IMR-90 (cell line): ENCODE data around the gene DBN1. TPM values are rescaled to one million over a fixed set of nuclear protein-coding genes. Genes with fewer than 3 reads are reported as not detected.

ENCODE experiments used
- ATAC-seq: fragments of 200-7000 bp; cut with Tn5 transposase; 2 replicates; pipeline ENCODE4 v1.9.1; 2020; ENCODE audit warnings: low read depth, mild to moderate bottlenecking, moderate library complexity
- BruUV-seq: library from RNA; stranded (reverse); fragments of 400-500 nt; replicated peaks from 2 replicates; lab custom pipeline; 2021; lab: Mats Ljungman, UMichigan
- CTCF ChIA-PET: fragments of 300-600 bp; formaldehyde crosslinking; extraction: SDS; loops from one replicate; lab custom pipeline; 2021; ENCODE audit warnings: antibody characterized with exemption; lab: Yijun Ruan, JAX
- POLR2A ChIA-PET: fragments of 300-600 bp; sonication (Branson Sonifier 250); formaldehyde crosslinking; loops from one replicate; lab custom pipeline; 2022; ENCODE audit warnings: antibody characterized with exemption; ENCODE audit not compliant: unreplicated experiment; lab: Charles Lee
- DNase-seq: peaks from one replicate; pipeline ENCODE4 v3.0.0; 2013
- H2AFZ ChIP-seq: replicated peaks from 2 replicates; pipeline ENCODE3; 2013; ENCODE audit warnings: low read length, mild to moderate bottlenecking; ENCODE audit not compliant: poor library complexity
- H2AK5ac ChIP-seq: 2 replicates; pipeline ENCODE4 v1.6.1; 2013; ENCODE audit warnings: low read depth, low read length, inconsistent platforms
- H2AK9ac ChIP-seq: replicated peaks from 2 replicates; pipeline ENCODE3; 2013; ENCODE audit warnings: mild to moderate bottlenecking, low read depth, low read length, moderate library complexity; ENCODE audit not compliant: poor library complexity
- H2BK120ac ChIP-seq: 2 replicates; pipeline ENCODE4 v1.6.1; 2013; ENCODE audit warnings: low read depth, low read length, inconsistent platforms
- H2BK15ac ChIP-seq: 3 replicates; pipeline ENCODE4 v1.6.1; 2013; ENCODE audit warnings: low read depth, low read length, inconsistent platforms
- H2BK20ac ChIP-seq: 2 replicates; pipeline ENCODE4 v1.6.1; 2013; ENCODE audit warnings: low read depth, mild to moderate bottlenecking, inconsistent platforms, low read length, moderate library complexity
- H2BK5ac ChIP-seq: 2 replicates; pipeline ENCODE4 v1.6.1; 2013; ENCODE audit warnings: mild to moderate bottlenecking, low read depth, low read length, inconsistent platforms; ENCODE audit not compliant: poor library complexity, severe bottlenecking
- H3K14ac ChIP-seq: replicated peaks from 2 replicates; pipeline ENCODE4 v1.6.1; 2013; ENCODE audit warnings: low read depth, low read length, inconsistent platforms
- H3K18ac ChIP-seq: 2 replicates; pipeline ENCODE4 v1.6.1; 2013; ENCODE audit warnings: low read depth, low read length, control low read depth
- H3K23ac ChIP-seq: 2 replicates; pipeline ENCODE4 v1.6.1; 2013; ENCODE audit warnings: low read depth, low read length, inconsistent platforms
- H3K27ac ChIP-seq: 2 replicates; pipeline ENCODE4 v1.5.1; 2013; ENCODE audit warnings: mild to moderate bottlenecking, control low read depth, low read length; ENCODE audit not compliant: insufficient read depth
- H3K27me3 ChIP-seq: 2 replicates; pipeline ENCODE4 v1.6.1; 2013; ENCODE audit warnings: low read length; ENCODE audit not compliant: control insufficient read depth, insufficient read depth
- H3K36me3 ChIP-seq: 2 replicates; pipeline ENCODE4 v1.6.1; 2013; ENCODE audit warnings: low read length, mixed read lengths; ENCODE audit not compliant: control insufficient read depth, insufficient read depth
- H3K4ac ChIP-seq: 2 replicates; pipeline ENCODE4 v1.6.1; 2013; ENCODE audit warnings: low read depth, low read length, inconsistent platforms
- H3K4me1 ChIP-seq: 2 replicates; pipeline ENCODE4 v1.6.1; 2013; ENCODE audit warnings: low read length, mixed read lengths; ENCODE audit not compliant: control insufficient read depth, insufficient read depth
- H3K4me2 ChIP-seq: 2 replicates; pipeline ENCODE4 v1.6.1; 2013; ENCODE audit warnings: low read depth, mild to moderate bottlenecking, control low read depth, low read length, moderate library complexity
- H3K4me3 ChIP-seq: 2 replicates; pipeline ENCODE4 v1.5.1; 2013; ENCODE audit warnings: low read depth, mild to moderate bottlenecking, control low read depth, low read length, moderate library complexity; ENCODE audit not compliant: insufficient read depth
- H3K56ac ChIP-seq: 2 replicates; pipeline ENCODE4 v1.6.1; 2013; ENCODE audit warnings: low read length, inconsistent platforms; ENCODE audit not compliant: insufficient read depth; ENCODE audit errors: extremely low read depth
- H3K79me1 ChIP-seq, 2 experiments: 2 replicates each; pipeline ENCODE4 v1.6.1; 2013; ENCODE audit warnings: low read length in 2 of 2, inconsistent platforms in 1 of 2, low read depth in 1 of 2
- H3K9ac ChIP-seq: 2 replicates; pipeline ENCODE4 v1.6.1; 2013; ENCODE audit warnings: low read depth, low read length, control low read depth
- H3K9me1 ChIP-seq: 2 replicates; pipeline ENCODE4 v1.6.1; 2013; ENCODE audit warnings: low read length, inconsistent platforms; ENCODE audit not compliant: insufficient read depth
- H3K9me3 ChIP-seq: 2 replicates; pipeline ENCODE4 v1.6.1; 2013; ENCODE audit warnings: low read length; ENCODE audit not compliant: control insufficient read depth, insufficient read depth
- H4K20me1 ChIP-seq: 2 replicates; pipeline ENCODE4 v1.6.1; 2013; ENCODE audit warnings: low read length, inconsistent platforms; ENCODE audit not compliant: insufficient read depth
- H4K5ac ChIP-seq: 2 replicates; pipeline ENCODE4 v1.6.1; 2013; ENCODE audit warnings: mild to moderate bottlenecking, low read depth, low read length, control low read depth
- H4K8ac ChIP-seq, 2 experiments: 2 replicates each; pipeline ENCODE4 v1.6.1; 2013; ENCODE audit warnings: low read depth in 2 of 2, low read length in 2 of 2, control low read depth in 1 of 2, inconsistent platforms in 1 of 2
- H4K91ac ChIP-seq: 2 replicates; pipeline ENCODE4 v1.6.1; 2013; ENCODE audit warnings: low read depth, low read length, inconsistent platforms; ENCODE audit not compliant: insufficient read depth
- CEBPB ChIP-seq: IDR thresholded peaks from 2 replicates; pipeline ENCODE4 v1.6.1; 2012; ENCODE audit warnings: low read depth, low read length, improper control_type of control experiment
- CHD1 ChIP-seq: IDR thresholded peaks from 2 replicates; pipeline ENCODE4 v1.6.1; 2012; ENCODE audit warnings: low read depth, low read length, improper control_type of control experiment
- FOS ChIP-seq: fragments of 150-350 bp; IDR thresholded peaks from 2 replicates; pipeline ENCODE4 v1.6.1; 2016; ENCODE audit warnings: low read depth, low read length
- MAFK ChIP-seq: IDR thresholded peaks from 2 replicates; pipeline ENCODE4 v1.6.1; 2012; ENCODE audit warnings: low read depth, low read length, improper control_type of control experiment
- MAZ ChIP-seq: IDR thresholded peaks from 2 replicates; pipeline ENCODE4 v1.6.1; 2012; ENCODE audit warnings: low read depth, mild to moderate bottlenecking, low read length, improper control_type of control experiment, moderate library complexity, borderline replicate concordance
- MXI1 ChIP-seq: IDR thresholded peaks from 2 replicates; pipeline ENCODE4 v1.6.1; 2012; ENCODE audit warnings: low read depth, mild to moderate bottlenecking, low read length, moderate library complexity, borderline replicate concordance
- NFE2L2 ChIP-seq: fragments of 150-350 bp; IDR thresholded peaks from 2 replicates; pipeline ENCODE4 v1.6.1; 2016; ENCODE audit warnings: low read depth, mild to moderate bottlenecking, low read length
- POLR2A ChIP-seq: IDR thresholded peaks from 2 replicates; pipeline ENCODE4 v1.6.1; 2012; ENCODE audit warnings: mild to moderate bottlenecking, low read depth, low read length
- RCOR1 ChIP-seq: IDR thresholded peaks from 2 replicates; pipeline ENCODE4 v1.6.1; 2012; ENCODE audit warnings: mild to moderate bottlenecking, low read length, improper control_type of control experiment; ENCODE audit not compliant: insufficient replicate concordance
- SMC3 ChIP-seq: fragments of 150-350 bp; IDR thresholded peaks from 2 replicates; pipeline ENCODE4 v1.6.1; 2016; ENCODE audit warnings: low read depth, mild to moderate bottlenecking, antibody characterized with exemption, low read length, moderate library complexity
- USF2 ChIP-seq: fragments of 150-350 bp; IDR thresholded peaks from 2 replicates; pipeline ENCODE4 v1.6.1; 2017; ENCODE audit warnings: mild to moderate bottlenecking, antibody characterized with exemption, low read length, low read depth
- WGBS, 2 experiments: methylation state at CpG; one replicate each; pipeline versions ENCODE4 v1.1.5 to v1.1.7; 2013; ENCODE audit warnings: missing lambda C conversion rate in 2 of 2; ENCODE audit not compliant: insufficient read length in 1 of 2; ENCODE audit errors: extremely low coverage in 2 of 2; 5-methylcytosine and 5-hydroxymethylcytosine counted together
- dilution Hi-C: fragments of 300-500 bp; cut with HindIII; formaldehyde crosslinking; loops from one replicate; pipeline ENCODE4 v1.14.3; 2018; ENCODE audit warnings: low sequenced_read_pairs; ENCODE audit not compliant: unreplicated experiment
- in situ Hi-C: fragments of 300-500 bp; cut with MboI; formaldehyde crosslinking; loops from 3 replicates; pipeline ENCODE4 v1.14.3; 2019; ENCODE audit warnings: low sequenced_read_pairs, inconsistent platforms, mixed read lengths
- intact Hi-C: fragments of 100-400 bp; cut with micrococcal nuclease; formaldehyde crosslinking; loops from 2 replicates; pipeline ENCODE4 v1.10.0; 2022
- polyA plus RNA-seq, 3 experiments: library from polyadenylated mRNA; depleted of rRNA; stranded (reverse); fragments of >200 nt; gene quantifications; 2 replicates each; pipeline ENCODE4 v1.2.3, GENCODE V29; 2012; ENCODE audit warnings: low replicate concordance in 1 of 3
- total RNA-seq: library from RNA; depleted of rRNA; stranded (reverse); fragments of >200 nt; gene quantifications from 2 replicates; pipeline ENCODE4 v1.2.3, GENCODE V29; 2012
- TF ChIP-seq, protein P1 (sequence below): conservative IDR thresholded peaks from 2 replicates; pipeline ENCODE4 v1.5.1; 2012; ENCODE audit warnings: mild to moderate bottlenecking, low read depth, low read length, improper control_type of control experiment

DBN1 gene
- total and polyA plus RNA-seq, 2 of the 4 experiments (the other 2 are of a cell fraction) = 122 to 187 TPM

- Histone ChIP-seq H4K5ac (no peak overlapping the region), H3K4ac (no peak overlapping the region), H3K9me3 (no peaks in the 10 kb centered on the region), H3K9ac (no peak overlapping the region), H3K9me1 (0 out of 2 replicates have a peak, but pooled peaks cover 3% of the 10 kb centered on the region), H2AK9ac (no peak overlapping the region), H3K4me1 (peaks cover 10% of the 10 kb centered on the region; the same call in 1 of the 2 replicates), H3K4me2 (no peak overlapping the region), H2BK15ac (no peak overlapping the region), H4K91ac (no peak overlapping the region), H3K18ac (no peak overlapping the region), H2BK20ac (no peak overlapping the region), H2BK5ac (no peak overlapping the region), H3K4me3 (no peak overlapping the region), H3K36me3 (peaks cover 6% of the 10 kb centered on the region), H3K27me3 (no peaks in the 10 kb centered on the region), H3K56ac (no peak overlapping the region), H4K8ac (no peak overlapping the region), H4K20me1 (no peaks in the 10 kb centered on the region), H3K79me1 (peaks cover 0 to 5% of the 10 kb centered on the region in 2 experiments; a peak in 1 of 4 replicates), H2AFZ (no peak overlapping the region), H3K27ac (no peak overlapping the region), H3K14ac (no peak overlapping the region), H2AK5ac (no peak overlapping the region), H3K23ac (no peak overlapping the region), H2BK120ac (no peak overlapping the region)
- WGBS, 2 experiments = 96% methylated on average over 10 of the region's 47 CpGs; no CpG with 5 or more reads in 1 of the 2 experiments
- ChIA-PET CTCF (interaction anchor here (0.8 kb wide), 1 partner anchor 100 kb away, joined by 4 read pairs; no protein-coding TSS in a partner anchor), POLR2A (interaction anchor here (1.0 kb wide), 1 partner anchor 9 kb away, joined by 3 read pairs; no protein-coding TSS in a partner anchor)
- no TSS peak for BruUV-seq
- intact Hi-C loops (no loop called here), in situ Hi-C loops (no loop called here), dilution Hi-C loops (no loop called here)
- no peak for DNase-seq
- TF ChIP-seq CEBPB (no peak), RCOR1 (no peak), USF2 (no peak), NFE2L2 (no peak), SMC3 (no peak), FOS (no peak), CHD1 (no peak), POLR2A (no peak), MXI1 (no peak), MAFK (no peak), MAZ (no peak)
- TF ChIP-seq, protein P1, sequence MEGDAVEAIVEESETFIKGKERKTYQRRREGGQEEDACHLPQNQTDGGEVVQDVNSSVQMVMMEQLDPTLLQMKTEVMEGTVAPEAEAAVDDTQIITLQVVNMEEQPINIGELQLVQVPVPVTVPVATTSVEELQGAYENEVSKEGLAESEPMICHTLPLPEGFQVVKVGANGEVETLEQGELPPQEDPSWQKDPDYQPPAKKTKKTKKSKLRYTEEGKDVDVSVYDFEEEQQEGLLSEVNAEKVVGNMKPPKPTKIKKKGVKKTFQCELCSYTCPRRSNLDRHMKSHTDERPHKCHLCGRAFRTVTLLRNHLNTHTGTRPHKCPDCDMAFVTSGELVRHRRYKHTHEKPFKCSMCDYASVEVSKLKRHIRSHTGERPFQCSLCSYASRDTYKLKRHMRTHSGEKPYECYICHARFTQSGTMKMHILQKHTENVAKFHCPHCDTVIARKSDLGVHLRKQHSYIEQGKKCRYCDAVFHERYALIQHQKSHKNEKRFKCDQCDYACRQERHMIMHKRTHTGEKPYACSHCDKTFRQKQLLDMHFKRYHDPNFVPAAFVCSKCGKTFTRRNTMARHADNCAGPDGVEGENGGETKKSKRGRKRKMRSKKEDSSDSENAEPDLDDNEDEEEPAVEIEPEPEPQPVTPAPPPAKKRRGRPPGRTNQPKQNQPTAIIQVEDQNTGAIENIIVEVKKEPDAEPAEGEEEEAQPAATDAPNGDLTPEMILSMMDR = no peak
- ATAC-seq = no peak
Measured at GRCh38 chr5:177504086-177505056, 30.9 kb upstream of the DBN1 start.
